Kidney epithelial cell (primary cell): ENCODE measurements around the gene LGALS3BP. TPM values are rescaled to one million over a fixed set of nuclear protein-coding genes. Genes with fewer than 3 reads are reported as not detected.

ENCODE experiments used
- DNase-seq: peaks from one replicate; pipeline ENCODE4 v3.0.0-alpha.2; 2010; ENCODE audit warnings: low read depth
- H3K27me3 ChIP-seq: 2 replicates; pipeline ENCODE4 v1.6.0; 2011; ENCODE audit warnings: low read length; ENCODE audit not compliant: control insufficient read depth, insufficient read depth
- H3K36me3 ChIP-seq: 2 replicates; pipeline ENCODE4 v1.5.1; 2011; ENCODE audit warnings: low read length; ENCODE audit not compliant: control insufficient read depth, insufficient read depth
- H3K4me3 ChIP-seq: 2 replicates; pipeline ENCODE4 v1.5.1; 2011; ENCODE audit warnings: low read depth, mild to moderate bottlenecking, control low read depth, low read length
- total RNA-seq: library from RNA; depleted of rRNA; stranded (reverse); fragments of >200 nt; gene quantifications from 2 replicates; pipeline ENCODE4 v1.2.3, GENCODE V29; 2015
- TF ChIP-seq, protein P1 (sequence below): IDR thresholded peaks from 2 replicates; pipeline ENCODE4 v1.5.1; 2011; ENCODE audit warnings: mild to moderate bottlenecking, moderate library complexity, low read length, control low read depth, inconsistent platforms; ENCODE audit not compliant: insufficient read depth, poor library complexity, severe bottlenecking

The LGALS3BP gene
- total RNA-seq, 1 donor from 2014 or later = 283 TPM

DNA sequence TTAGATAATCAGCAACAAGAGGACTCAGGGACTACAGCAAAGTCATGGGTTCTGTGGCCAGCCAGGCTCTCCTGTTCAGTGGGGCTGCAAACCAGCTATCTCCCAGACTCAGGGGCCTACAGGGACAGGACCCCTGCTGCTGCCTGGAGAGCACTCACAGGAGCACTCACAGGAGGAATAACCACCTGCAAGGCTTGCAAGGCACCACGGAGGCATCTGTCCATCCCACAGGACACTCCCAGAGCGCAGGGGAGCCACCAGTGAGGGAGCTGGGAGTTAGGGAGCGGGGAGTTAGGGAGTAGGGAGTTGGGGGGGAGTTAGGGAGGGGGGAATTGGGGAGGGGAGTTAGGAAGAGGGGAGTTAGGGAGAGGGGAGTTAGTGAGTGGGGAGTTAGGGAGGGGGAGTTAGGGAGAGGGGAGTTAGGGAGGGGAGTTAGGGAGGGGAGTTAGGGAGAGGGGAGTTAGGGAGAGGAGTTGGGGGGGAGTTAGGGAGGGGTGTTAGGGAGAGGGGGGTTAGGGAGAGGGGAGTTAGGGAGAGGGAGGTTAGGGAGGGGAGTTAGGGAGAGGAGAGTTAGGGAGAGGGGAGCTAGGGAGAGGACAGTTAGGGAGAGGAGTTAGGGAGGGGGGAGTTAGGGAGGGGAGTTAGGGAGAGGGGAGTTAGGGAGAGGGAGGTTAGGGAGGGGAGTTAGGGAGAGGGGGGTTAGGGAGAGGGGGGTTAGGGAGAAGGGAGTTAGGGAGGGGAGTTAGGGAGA lies 24.1 kb upstream of the LGALS3BP start:
- Histone ChIP-seq H3K27me3 (no peaks in the 10 kb centered on the region), H3K4me3 (no peak overlapping the region), H3K36me3 (no peaks in the 10 kb centered on the region)
- TF ChIP-seq, protein P1, sequence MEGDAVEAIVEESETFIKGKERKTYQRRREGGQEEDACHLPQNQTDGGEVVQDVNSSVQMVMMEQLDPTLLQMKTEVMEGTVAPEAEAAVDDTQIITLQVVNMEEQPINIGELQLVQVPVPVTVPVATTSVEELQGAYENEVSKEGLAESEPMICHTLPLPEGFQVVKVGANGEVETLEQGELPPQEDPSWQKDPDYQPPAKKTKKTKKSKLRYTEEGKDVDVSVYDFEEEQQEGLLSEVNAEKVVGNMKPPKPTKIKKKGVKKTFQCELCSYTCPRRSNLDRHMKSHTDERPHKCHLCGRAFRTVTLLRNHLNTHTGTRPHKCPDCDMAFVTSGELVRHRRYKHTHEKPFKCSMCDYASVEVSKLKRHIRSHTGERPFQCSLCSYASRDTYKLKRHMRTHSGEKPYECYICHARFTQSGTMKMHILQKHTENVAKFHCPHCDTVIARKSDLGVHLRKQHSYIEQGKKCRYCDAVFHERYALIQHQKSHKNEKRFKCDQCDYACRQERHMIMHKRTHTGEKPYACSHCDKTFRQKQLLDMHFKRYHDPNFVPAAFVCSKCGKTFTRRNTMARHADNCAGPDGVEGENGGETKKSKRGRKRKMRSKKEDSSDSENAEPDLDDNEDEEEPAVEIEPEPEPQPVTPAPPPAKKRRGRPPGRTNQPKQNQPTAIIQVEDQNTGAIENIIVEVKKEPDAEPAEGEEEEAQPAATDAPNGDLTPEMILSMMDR = no peak
- DNase-seq = no peak

DNA sequence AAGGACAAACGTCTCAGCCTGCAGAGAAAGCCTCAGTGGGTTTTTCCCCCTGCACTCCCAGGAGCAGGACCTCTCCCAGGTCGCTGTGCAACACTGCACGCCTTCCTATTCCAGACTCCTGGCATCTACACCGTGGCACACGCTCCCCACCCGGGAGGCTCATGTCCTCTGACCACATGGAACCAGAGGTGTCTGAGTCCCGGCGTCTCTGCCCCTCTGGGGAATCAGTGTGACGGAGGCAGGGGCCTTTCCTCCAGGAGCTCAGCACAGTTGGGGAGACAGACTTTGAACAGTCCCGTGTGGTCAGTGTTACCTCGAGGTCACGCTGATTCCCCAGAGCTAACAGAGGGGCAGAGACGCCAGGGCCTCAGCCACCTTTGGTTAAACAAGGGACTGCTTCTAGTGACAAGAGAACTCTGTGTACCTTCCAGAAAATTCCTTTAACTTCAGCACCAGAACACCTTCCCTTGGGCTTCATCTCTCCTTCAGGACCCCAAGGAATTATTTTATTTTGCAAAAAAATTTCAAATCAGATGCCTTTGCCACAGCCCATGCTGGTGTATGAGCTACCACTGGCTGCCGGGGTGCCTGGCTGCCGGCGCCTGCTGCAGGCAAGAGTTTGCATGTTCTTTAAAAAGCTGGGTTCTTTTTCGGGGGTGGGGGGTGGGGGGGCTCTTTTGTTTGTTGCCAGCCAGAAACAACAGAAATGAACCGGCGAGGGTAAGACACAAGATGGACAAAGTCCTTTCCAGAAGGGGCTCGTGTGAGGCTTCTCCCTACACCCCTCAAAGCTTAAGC lies 23.3 kb upstream of the LGALS3BP start:
- TF ChIP-seq, protein P1 = no peak
- Histone ChIP-seq H3K27me3 (no peaks in the 10 kb centered on the region), H3K4me3 (no peak overlapping the region), H3K36me3 (no peaks in the 10 kb centered on the region)
- no peak for DNase-seq

DNA sequence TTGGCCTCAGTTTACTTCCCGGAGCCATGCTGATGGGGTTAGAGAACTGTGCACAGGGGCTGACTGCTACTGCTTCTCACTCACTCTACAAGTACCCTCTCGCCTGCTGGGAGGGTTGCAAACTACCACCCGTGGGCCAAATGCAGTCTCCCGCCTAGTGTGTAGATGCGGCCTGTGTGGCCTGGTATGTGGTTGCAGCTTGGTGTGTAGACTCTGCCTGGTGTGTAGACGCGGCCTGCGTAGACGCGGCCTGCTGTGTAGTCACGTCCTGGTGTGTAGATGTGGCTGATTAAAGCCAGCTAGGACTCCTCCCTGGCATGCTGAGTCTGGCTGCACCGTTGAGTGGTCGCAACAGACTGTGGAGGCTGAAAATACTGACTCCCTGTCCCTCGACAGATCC lies 22.6 kb upstream of the LGALS3BP start:
- Histone ChIP-seq H3K4me3 (no peak overlapping the region), H3K27me3 (no peaks in the 10 kb centered on the region), H3K36me3 (no peaks in the 10 kb centered on the region)
- TF ChIP-seq, protein P1 = no peak
- no peak for DNase-seq

DNA sequence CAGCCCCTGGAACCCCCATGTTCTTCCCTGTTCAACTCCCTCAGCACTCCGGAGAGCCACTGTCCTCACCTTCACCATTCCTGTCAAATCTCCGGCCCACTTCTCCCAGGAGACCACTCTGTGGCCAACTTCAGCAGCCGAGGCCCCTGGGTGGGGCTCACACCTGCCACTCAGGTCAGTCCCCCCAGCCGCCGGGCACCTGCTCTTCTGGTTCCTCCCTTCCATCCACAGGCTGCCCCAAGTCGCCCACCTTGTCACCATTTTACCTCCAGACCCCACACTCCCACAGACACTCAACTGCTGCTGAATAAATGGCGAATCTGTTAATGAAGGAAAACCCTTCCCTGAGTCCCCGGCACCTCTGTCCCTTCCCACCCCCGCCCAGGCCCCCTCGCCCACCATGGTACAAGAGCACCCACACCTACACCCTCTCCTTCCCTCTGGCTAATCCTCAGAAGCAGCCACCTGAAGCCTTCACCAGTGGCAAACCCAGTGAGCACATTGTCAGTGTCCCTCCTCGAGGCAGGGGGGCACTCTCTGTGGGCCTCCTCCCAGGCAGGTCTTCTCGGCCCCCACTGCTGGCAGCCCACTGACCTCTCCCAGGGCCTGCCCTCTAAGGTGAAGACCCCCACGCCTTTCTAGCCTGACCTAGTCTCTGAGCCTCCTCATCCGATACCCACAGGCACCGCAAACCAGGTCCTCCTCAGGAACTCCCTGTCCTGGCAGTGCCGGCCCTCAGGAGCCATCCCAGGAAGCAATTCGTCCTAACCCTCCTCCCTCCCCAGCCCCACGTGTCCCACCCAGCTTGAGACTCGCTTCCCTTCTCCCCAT lies 21.7 kb upstream of the LGALS3BP start:
- Histone ChIP-seq H3K36me3 (no peaks in the 10 kb centered on the region), H3K4me3 (no peak overlapping the region), H3K27me3 (no peaks in the 10 kb centered on the region)
- TF ChIP-seq, protein P1 = no peak
- DNase-seq = no peak

DNA sequence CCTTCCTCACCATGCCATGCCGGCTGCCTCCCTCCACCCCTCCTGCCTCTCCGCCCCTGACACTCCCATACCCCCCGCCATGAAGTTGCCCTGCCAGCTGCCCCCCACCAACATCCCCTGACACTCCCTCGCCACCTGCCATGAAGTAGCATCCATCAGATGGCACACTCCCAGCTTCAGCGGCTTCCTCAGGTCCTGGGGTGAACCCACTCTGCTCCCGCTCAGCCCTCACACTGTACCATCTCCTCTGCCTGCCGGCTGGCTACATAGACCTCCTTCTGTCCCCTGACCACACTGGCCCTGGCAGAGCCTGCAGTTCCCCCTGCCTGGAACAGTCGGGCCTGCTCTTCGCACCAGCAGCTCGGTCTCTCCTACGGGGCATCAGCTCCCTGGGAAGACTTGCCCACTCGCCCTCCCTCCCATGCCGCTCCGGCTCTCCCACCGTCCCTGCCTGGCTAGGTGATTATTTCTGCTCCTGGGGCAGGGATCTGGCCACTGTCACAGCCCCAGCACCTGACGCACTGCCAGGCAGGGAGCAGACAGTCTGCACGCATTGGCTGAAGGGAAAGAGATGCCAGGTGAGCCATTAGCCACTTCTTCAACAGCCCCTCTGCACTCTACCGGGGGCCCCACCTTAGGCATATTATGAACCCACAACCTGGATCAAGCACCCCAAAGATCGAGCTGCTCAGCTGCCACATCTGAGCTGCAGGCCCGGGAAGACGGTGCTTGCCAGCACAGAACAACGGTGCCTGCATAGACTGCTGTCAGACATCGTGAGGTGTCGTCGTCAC lies 20.9 kb upstream of the LGALS3BP start:
- H3K4me3 ChIP-seq = no peak overlapping the region
- TF ChIP-seq, protein P1 = no peak
- H3K36me3 ChIP-seq = no peaks in the 10 kb centered on the region
- no peaks in the 10 kb centered on the region for H3K27me3 ChIP-seq
- DNase-seq = no peak
